ENCODE results near the gene AK8. TPM values are rescaled to one million over a fixed set of nuclear protein-coding genes. Genes with fewer than 3 reads are reported as not detected.

AK8 gene
- total RNA-seq, 1 donor from 2014 or later, result 0.48 TPM

DNA sequence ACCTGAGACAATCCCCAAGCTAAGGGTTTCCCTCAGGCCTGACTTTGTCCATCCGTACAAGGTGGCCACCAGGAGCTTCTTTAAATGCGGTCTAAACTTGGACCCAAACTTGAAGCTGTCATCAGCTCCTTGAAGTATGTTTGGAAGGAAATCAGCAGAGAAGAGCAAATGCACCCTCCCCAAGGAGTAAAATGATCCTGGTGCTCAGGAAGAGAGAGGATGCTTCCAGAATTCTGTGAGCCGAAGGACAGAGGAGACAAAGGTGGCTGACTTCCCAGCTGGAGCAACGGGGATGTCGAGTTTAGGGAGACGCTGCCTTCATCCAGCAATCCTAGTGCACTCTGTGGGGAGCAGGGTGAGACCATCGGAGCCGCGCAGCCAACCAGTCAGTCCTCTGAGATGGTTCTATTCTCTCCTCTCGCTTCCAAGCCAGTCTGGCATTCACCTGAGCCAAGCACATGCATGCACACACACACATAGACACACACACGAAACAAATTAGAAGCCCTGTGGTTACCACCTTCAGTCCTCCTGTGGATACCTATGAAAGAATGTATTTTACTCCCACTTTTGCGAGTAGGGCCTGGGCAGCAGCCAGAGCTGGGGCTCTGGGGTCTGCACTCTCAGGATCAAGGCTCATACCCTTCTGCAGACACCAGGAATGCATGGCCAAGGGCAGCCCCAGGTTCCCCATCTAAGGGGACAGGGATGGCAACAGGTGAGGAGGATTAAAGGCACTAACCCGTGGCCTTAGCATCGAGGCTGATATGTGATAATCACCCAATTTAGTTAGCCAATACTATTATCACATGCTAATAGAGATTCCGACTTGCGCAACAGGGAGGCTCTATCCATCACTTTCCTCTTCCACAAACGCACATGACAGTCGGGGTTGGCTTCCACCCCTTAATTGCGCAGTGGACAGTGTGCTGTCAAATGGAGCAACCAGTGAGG lies 132.1 kb downstream of the AK8 start:
- no peak for DNase-seq (ENCODE audit: low spot score)

DNA sequence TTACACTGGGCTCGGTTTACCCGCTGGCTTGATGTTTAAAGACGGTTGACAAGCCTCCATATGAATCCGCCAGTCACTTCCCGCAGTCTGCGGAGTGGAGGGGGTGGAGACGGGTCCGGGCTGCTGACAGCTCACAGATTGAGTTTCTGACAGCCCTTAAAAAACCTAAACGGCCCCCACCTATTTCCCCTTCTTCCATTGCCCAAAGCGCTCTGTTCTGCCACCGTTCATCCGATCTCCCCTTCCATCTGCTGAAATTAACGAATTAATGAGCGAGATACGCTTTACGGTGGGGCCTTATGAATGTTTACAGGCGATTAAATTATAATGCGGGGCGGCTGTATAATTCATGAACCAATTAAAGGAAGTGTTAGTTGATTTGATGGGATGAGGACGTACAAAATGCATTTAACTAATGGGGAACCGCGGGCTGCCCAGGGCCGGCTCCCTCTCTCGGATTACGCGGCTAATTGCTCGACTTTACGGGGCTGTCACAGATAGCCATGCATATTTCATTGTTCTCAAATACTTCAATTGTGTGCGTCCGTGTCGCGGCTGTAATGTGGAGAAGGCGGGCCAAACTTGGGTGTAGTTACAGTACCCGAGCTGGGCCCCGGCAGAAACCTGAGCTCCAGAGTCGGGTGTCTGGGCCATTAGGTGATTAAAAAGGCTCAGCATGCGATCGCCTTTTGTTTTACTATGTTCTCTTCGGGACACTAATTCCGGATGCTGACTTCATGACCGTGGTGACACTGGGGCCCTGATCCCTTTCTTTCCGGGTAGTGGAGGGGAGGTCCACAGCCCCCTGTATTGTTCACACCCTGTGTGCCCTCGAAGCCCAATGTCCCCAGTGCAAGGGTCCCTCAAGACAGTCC lies 133.0 kb downstream of the AK8 start:
- no peak for DNase-seq (ENCODE audit: low spot score)

DNA sequence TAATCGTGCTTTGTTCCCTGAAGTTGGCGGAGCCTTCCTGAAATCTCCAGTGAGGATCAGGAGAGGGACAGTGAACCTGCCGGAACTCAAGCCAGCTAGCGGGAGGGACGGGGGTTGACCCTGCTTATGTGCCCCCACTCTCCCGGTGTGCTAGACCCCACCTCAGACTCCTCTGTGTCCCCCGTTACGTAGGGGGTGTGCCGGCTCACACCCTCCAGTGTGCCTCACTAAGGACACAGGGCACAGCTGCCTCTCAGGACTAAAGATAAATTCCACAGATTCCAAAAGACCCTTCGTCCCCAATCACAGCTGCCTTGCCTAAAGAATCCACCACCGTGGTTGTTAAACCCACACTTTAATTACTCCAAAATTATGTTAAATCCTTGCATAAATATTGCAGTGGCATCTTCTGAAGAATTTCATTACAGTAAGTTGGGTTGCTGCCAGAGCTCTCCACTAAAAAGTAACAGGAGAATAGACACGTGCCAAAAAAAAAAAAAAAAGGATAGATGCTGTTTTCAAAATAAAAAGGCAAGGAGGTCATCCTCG lies 134.1 kb downstream of the AK8 start:
- no peak for DNase-seq (ENCODE audit: low spot score)

DNA sequence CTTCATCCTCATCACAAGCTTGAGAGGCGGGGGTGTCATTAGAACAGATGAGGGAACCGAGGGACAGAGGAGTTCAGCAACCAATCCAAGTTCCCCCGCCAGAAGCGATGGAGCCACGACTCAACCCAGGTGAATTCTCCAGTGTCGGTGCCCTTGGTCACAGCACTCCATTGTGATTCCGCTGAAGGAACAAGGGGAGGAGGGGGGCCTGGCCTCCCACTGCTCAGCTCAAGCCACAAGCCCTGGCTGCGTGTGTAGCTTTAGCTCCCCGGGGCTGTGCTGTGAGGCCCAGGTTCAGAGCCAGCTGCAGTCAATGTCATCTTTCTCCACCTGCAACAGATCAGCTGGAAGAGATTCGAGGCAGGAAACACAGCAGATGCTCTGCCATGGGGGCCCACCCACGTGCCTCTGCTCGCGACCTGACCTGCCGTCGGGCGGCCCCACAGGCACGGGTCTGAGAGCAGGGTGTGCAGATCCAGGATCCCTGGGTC lies 135.2 kb downstream of the AK8 start:
- DNase-seq (ENCODE audit: low spot score), result no peak

DNA sequence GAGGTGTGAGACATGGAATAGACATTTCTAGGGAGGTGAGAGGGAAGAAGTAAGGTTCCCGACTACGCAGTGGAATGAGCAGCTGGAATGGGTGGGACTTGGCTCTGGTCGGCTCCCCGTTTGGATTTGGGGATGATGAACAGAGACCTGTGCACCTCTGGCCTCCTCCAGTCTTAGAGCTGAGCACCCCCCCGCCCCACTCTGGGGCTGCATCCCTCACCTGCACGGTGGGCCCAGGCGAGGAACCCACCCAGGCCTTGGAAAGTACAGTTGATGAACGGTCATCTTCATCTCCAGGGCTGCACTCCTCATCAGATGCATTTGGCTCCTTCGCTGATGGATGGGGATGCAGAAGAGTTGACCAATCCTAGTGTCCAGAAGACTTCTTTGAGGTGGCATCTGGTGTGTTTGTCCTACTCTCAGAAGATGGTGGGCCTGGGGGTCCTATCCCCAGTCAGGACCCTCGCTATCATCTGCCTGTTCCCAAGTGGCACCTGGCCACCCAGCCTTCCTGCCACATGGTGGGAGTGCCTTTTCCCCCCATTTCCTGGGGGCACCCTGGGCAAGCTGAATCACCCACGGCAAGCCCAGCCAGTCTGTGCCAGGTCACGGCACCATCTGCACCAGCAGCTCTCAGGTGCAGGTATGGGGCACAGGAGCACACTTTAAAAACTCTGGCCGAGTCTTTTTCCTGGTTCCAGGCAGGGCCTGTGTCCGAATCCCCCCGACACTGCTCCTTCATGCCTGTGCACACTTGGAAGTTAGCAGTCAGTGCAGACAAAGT lies 137.4 kb downstream of the AK8 start:
- no peak for DNase-seq (ENCODE audit: low spot score)

DNA sequence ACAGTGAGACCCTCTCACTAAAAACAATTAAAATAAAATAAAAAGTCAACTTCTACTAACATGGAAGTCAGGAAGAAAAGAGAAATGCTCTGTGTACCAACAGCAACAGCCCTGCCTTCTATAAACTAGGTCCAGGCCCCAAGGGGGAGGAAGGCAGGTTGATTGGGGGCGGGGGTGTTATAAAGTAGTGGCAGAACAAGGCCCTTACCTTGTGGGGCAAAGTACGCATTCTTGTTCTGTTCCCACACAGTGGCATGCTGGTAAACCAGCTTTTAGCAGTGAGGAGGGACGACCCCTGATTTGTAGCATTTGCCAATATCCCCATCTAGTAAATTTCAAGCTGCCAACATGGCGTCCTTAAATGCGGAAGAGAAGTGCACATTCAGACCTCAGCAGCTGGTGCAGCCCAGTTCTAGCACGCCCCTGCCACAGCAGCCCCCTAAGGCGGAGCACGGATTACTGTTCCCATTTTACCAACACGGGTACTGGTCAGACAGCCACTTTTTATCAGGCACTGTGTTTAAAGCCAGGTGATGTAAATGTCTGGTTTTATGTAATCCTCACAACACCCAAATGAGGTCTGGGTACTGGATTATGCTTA lies 138.3 kb downstream of the AK8 start:
- no peak for DNase-seq (ENCODE audit: low spot score)

DNA sequence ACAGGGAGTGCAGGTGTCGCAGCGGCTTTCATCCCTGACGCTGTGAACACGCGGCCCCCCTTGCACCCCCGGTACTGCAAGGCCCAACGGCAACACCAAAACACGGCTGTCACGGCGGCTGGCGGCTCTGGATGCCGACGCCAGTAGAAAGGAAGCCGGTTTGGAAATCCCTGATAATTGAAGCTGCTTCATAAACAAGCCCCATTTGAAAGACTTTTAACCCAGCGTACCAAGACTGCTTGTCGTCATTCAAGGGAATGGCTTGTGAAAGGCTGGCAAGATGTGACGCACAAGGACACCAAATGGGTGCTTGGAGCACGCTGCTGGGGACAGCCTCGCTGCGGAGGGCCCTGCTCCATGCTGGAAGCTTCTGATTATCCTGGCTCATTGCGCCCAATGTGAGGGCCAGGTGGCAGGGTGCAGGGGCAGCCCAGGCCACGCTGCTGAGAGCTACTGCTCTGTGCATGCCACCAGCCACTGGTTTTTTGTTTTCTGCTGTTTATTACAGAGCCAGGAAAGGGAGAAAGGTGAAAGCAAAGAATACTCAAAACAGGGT lies 144.7 kb downstream of the AK8 start:
- DNase-seq (ENCODE audit: low spot score), result no peak

DNA sequence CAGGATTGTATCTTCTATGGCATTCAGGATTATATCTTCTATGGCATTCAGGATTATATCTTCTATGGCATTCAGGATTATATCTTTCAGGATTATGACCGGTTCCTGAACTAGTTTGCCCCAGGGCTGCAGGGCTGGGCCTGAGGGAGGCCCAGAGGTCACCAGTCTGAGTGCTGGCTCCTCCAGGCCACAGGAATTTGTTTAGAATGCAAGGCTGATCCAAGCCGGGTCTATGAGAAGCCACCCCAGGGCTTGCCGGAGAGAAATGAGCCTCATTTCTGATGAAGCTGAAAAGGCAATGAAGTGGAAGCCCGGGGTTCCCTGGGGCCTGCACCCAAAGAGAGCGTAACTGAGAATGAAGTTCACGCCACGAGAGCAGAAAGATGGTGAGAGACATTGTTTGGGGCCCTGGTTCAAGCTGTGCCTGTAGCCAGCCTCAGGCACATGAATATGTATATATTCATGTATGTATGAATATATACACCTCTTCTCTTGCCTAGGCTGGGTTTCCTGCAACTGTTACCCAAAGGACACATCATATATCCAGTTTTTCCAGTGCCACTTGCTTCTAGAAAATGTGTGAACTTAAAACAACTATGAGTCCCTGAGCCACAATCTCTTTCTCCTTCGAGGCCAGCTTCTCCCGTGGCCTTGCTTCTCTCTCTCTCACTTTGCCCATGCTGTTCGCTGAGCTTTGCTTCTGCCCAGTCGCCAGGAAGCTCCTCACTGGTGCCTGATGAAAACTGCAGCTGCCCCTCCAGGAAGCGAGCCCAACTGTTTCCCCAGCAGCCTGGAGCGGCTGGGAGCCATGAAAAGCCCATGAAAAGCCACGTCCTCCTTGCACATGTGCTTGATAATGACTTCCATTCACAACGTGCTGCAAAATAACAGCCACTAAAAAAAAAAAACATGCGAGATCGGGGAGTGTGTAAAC lies 145.5 kb downstream of the AK8 start:
- DNase-seq (ENCODE audit: low spot score), result no peak

DNA sequence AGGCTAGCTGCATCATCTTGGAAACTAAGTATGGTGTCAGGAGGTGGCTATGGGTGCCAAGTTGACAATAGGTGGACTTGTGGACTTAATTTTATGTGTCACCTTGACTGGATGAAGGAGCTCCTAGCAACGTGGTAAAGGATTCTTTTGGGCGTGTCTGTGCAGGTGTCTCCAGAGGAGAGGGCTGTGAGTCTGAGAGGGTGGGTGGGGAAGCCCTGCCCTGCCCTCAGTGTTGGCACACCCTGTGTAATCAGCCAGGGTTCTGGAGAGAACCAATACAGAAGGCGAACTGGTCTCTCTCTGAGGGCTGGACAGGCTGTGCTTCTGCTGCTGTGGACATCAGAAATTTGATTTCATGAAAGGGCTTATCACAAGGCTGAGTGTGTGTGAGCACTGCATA lies 146.9 kb downstream of the AK8 start:
- DNase-seq (ENCODE audit: low spot score), result no peak

DNA sequence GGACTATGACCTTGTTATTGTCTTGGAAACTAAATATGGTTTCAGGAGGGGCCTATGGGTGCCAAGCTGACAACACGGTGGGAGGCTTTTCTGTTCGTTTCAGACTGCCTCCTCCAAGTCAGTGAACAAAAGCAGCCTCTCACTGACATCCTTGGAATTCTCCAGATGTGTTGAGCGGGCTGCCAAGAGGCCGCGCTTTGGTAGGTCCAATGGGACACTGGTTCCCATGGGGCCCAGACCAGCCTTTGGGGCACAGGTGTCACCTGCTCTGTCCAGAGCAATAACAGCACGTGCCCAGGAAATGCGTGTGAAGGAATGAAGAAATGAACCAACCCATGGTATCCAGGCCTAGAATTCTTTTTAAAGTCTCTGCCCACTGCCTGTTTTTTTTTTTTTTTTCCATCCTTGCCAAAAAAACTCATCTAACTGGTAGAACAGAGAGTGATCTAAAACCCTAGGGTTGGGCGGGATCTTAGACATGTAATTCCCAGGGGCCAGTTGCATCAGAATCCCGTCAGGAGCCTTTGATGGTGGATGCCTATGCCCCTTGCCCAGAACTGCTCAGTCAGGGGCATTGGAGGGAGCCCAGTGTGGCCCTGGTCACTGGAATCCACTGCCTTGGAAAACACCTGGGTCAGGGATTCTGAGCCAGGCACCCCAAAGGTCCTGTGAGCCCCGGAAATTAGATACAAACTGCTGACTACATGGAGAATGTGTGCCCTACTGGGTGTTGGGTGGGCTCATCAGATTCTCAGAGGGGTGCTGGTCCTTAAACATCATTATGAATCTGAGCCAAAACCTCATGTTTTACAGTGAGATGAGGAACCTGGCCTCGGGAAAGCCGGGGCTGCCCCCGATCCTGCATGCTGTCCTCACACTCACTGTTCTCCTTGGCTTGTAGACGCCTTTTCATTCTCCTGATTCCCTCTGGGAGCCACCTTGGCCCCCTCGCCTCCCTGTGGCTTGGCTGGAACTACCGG lies 147.7 kb downstream of the AK8 start:
- DNase-seq (ENCODE audit: low spot score), result no peak

DNA sequence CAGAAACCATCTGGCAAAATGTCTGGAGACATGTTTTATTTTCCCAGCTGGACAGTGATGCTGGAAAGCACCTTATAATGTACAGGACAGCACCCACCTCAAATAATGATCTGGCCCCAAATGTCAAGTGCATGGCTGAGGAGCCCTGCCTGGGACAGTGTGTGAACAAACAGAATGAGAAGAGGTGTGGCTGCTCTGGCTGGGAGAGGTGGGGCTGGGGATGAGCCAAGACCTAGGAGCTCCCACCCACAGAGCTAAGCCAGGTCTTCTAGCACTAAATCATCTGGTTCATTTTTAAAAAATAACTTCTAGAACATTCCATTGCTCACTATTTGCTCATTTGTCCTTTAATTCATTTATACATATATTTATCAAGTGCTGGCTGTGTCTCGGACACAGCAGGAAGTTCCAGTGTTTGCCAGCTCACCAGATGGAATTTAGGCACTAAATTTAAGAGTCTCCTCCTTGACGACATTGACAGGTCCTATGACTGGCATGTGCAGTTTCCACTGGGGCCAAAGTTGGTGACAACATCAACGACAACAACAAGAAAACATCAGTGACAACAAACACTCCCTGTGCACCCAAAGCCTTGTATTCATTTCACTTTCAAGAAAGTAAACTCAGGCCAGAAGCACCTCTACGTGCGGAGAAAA lies 148.7 kb downstream of the AK8 start:
- DNase-seq (ENCODE audit: low spot score), result no peak

DNA sequence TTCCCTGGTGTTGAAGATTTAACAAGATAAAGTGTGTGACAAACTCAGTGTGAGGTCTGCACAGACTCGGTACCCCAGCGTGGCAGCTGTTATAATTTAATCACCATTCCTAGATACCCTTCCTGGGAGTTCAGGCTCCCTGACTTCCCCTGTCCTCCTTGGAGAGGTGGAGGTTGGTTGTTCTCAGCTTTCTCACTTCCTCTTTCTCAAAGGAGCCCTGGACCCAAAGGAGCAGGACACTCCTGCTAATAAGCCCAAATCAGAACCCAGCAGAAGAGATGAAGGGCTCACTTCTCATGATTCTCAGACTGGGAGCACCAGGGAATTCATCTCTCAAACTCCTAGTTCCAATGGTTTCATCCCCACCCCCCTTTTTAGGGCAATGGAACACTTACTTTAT lies 149.6 kb downstream of the AK8 start:
- DNase-seq (ENCODE audit: low spot score), result no peak

DNA sequence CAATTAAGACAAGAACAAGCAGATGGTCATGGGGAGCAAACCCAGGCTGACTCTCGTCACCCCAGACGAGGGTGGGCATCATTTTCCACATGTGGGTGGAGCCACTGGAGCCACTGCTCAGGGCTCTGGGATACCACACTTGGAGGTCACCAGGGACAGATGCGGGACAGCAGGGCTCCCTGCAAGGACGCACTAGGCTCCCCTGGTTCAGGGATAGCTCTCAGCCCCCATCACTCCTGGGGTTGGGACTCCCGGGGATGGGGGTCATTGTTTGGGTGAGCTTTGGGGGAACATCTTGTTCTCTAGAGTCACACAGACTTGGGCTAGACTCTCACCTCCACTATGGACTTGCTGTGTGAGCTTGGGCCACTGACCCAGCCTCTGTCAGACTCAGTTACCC lies 150.0 kb downstream of the AK8 start:
- no peak for DNase-seq (ENCODE audit: low spot score)

DNA sequence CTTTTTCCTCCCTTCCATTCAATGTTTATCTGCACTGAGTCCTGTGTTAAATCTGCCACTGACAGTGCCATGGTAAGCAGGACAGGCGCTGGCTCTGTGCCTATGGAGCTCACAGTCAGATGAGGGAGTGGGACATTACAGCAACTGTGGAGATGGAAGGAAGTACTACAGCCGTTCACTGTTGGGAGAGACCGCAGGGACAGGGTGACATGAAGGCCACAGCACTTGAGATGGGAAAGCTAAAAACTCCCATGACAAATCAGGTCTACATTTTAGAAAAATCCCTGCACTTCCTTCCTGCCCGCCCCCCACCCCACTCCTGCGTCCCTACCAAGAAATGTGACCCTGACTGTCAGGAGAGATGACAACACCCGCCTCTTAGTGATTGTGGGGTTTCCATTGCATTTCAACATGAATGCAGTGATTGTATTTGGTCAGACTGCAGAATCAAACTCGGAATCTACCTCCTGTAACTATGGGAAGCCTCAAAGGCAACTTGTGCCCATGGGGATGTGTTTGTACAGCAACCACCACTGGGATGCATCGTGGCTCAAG lies 151.4 kb downstream of the AK8 start:
- DNase-seq (ENCODE audit: low spot score), result no peak

DNA sequence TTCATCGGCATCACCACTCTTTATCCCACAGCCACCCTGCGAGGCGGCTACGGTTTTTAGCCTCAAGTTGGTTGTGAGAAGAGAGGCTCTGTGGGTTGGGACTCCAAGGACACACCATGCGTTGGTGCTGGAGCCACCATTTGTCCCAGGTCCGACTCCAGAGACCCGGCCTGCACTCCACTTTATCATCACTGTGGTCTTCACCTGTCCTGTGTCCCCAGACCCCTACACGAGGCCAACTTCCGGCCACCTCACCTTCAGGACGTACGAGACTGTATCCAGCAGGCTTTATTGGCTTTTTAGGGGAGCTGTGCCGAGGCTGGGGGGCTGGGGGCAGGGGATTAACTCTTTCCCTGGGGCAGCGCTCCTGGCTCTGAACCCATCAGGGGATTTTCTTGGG lies 152.8 kb downstream of the AK8 start:
- no peak for DNase-seq (ENCODE audit: low spot score)

DNA sequence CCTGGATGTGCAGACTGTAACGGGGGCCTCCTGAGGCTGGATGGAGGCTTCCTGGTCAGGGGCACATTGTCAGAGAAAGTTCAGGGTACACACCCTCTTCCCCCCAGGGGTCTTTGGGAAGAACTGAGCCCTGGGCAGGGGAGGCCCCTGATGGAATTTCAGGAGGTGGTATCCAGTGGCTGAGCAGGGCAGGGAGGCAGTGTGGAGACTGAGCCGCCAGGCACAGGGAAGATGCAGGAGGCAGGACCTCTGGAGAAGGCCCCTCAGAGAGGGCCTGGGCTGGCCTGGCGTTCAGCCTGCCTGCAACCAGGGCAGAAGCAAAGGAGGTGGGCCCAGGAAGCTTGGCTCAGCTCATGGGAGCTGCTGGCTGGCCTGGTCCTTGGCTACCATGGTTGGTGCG lies 154.3 kb downstream of the AK8 start:
- no peak for DNase-seq (ENCODE audit: low spot score)

DNA sequence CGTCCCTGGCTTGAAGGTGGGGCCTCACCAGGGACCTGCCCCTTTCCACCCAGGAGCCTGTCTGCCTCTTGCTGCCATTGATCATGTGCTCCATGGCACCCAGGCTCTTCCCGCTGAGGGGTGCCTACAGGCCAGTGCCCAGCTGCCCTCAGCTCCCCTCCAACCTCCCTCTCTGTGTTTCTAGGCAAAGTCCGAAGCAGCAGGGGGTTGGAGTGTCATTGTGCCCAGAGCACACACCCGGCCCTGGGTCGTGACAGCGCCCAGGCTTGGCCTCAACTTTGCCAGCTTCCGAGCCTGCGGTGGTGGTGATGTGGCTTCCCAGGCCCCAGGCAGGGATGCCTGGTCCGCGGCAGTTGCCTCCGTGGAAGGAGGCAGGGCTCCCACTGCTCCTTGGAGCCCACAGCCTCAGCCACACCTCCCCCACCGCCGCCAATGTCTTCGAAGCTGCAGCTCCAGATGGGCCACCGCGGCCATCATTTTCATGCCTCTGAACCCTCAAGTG lies 155.5 kb downstream of the AK8 start:
- DNase-seq (ENCODE audit: low spot score), result no peak

Data from umbilical cord (tissue), 2 donors.